DMS114 treated with DMSO at 0.1 percent for 48 hours (cell line): ENCODE measurements around the gene ZNF277.

Source experiments
- DNase-seq: peaks from one replicate; lab custom pipeline; 2025; ENCODE audit not compliant: unreplicated experiment; lab: John Stamatoyannopoulos, UW

Gene ZNF277

GRCh38 chr7:112338786-112339185, 132.3 kb downstream of the ZNF277 start:
- DNase-seq = no peak

GRCh38 chr7:112341464-112341863, 135.0 kb downstream of the ZNF277 start:
- no peak for DNase-seq

- DNase-seq = no peak
Measured at GRCh38 chr7:112346381-112347060, 140.0 kb downstream of the ZNF277 start.

GRCh38 chr7:112347088-112347487, 140.6 kb downstream of the ZNF277 start:
- no peak for DNase-seq

GRCh38 chr7:112350585-112350984, 144.1 kb downstream of the ZNF277 start:
- DNase-seq = no peak

- DNase-seq = no peak
Measured at GRCh38 chr7:112356596-112356995, 150.1 kb downstream of the ZNF277 start.

- DNase-seq = no peak
Measured at GRCh38 chr7:112357136-112357535, 150.6 kb downstream of the ZNF277 start.

- no peak for DNase-seq
Measured at GRCh38 chr7:112358513-112358912, 152.0 kb downstream of the ZNF277 start.

GRCh38 chr7:112359086-112359485, 152.6 kb downstream of the ZNF277 start:
- DNase-seq = no peak

- DNase-seq = no peak
Measured at GRCh38 chr7:112360681-112361080, 154.2 kb downstream of the ZNF277 start.

- DNase-seq = no peak
Measured at GRCh38 chr7:112361154-112361553, 154.7 kb downstream of the ZNF277 start.

- no peak for DNase-seq
Measured at GRCh38 chr7:112362053-112362650, 155.7 kb downstream of the ZNF277 start.

- no peak for DNase-seq
Measured at GRCh38 chr7:112362731-112363131, 156.2 kb downstream of the ZNF277 start.

- DNase-seq = no peak
Measured at GRCh38 chr7:112364388-112364787, 157.9 kb downstream of the ZNF277 start.

- no peak for DNase-seq
Measured at GRCh38 chr7:112365551-112365950, 159.1 kb downstream of the ZNF277 start.

GRCh38 chr7:112366886-112367285, 160.4 kb downstream of the ZNF277 start:
- no peak for DNase-seq

GRCh38 chr7:112370436-112370835, 163.9 kb downstream of the ZNF277 start:
- no peak for DNase-seq

- no peak for DNase-seq
Measured at GRCh38 chr7:112371701-112372100, 165.2 kb downstream of the ZNF277 start.

- DNase-seq = no peak
Measured at GRCh38 chr7:112372101-112372500, 165.6 kb downstream of the ZNF277 start.

- no peak for DNase-seq
Measured at GRCh38 chr7:112377593-112377992, 171.1 kb downstream of the ZNF277 start.

- no peak for DNase-seq
Measured at GRCh38 chr7:112381311-112382091, 175.0 kb downstream of the ZNF277 start.
